Muscle of back (tissue), 10 donors: ENCODE measurements around the gene CACNA2D2. TPM values are rescaled to one million over a fixed set of nuclear protein-coding genes. Genes with fewer than 3 reads are reported as not detected.

Experiments
- polyA plus RNA-seq, 10 donors: library from polyadenylated mRNA; unstranded; fragments of 120-200 nt; gene quantifications; one replicate each; pipeline ENCODE4 v1.2.1, GENCODE V29; 2013; ENCODE audit not compliant: insufficient read length in 10 of 10

The CACNA2D2 gene
- polyA plus RNA-seq, 10 donors: 3.6 to 11.0 (median 5.7) TPM

Other genes starting within 250 kb of the CACNA2D2 start
- 10 to 100 TPM; 25.1 to 59.2 (median 42.0) TPM for gene SEMA3B, start 234.5 kb downstream of the CACNA2D2 start, polyA plus RNA-seq
- 10 to 100 TPM; 13.8 to 39.2 (median 30.1) TPM for gene LSMEM2, start 224.5 kb downstream of the CACNA2D2 start, polyA plus RNA-seq
- gene IFRD2, start 211.2 kb downstream of the CACNA2D2 start, polyA plus RNA-seq: 10 to 100 TPM; 32.0 to 54.6 (median 50.2) TPM
- 1 to 10 TPM; 1.2 to 2.4 (median 1.9) TPM for gene HYAL3, start 204.2 kb downstream of the CACNA2D2 start, polyA plus RNA-seq
- gene NAA80, start 204.2 kb downstream of the CACNA2D2 start, polyA plus RNA-seq: 1 to 10 TPM; 4.8 to 7.2 (median 6.3) TPM
- gene HYAL1, start 200.1 kb downstream of the CACNA2D2 start, polyA plus RNA-seq: 1 to 10 TPM; 1.0 to 3.6 (median 2.0) TPM
- gene HYAL2, start 180.9 kb downstream of the CACNA2D2 start, polyA plus RNA-seq: 10 to 100 TPM; 29.1 to 52.0 (median 36.9) TPM
- 10 to 100 TPM; 14.3 to 20.2 (median 15.9) TPM for gene TUSC2, start 175.4 kb downstream of the CACNA2D2 start, polyA plus RNA-seq
- 10 to 100 TPM; 31.3 to 43.2 (median 34.4) TPM for gene RASSF1, start 162.8 kb downstream of the CACNA2D2 start, polyA plus RNA-seq
- 1 to 10 TPM in 4 of 10 donors, under 1 TPM in 6; 0.60 to 1.7 (median 0.93) TPM for gene ZMYND10, start 157.9 kb downstream of the CACNA2D2 start, polyA plus RNA-seq
- gene NPRL2, start 152.9 kb downstream of the CACNA2D2 start, polyA plus RNA-seq: 10 to 100 TPM; 16.9 to 23.2 (median 18.9) TPM
- 10 to 100 TPM in 1 of 10 donors, 1 to 10 TPM in 9; 5.9 to 10.2 (median 7.0) TPM for gene CYB561D2, start 152.8 kb downstream of the CACNA2D2 start, polyA plus RNA-seq
- gene TMEM115, start 144.1 kb downstream of the CACNA2D2 start, polyA plus RNA-seq: 10 to 100 TPM; 18.5 to 30.8 (median 23.4) TPM
- 10 to 100 TPM; 13.1 to 21.5 (median 16.8) TPM for gene C3orf18, start 64.1 kb upstream of the CACNA2D2 start, polyA plus RNA-seq
- gene HEMK1, start 65.9 kb upstream of the CACNA2D2 start, polyA plus RNA-seq: 10 to 100 TPM; 14.3 to 18.4 (median 16.2) TPM
- 10 to 100 TPM in 8 of 10 donors, 1 to 10 TPM in 2; 8.6 to 14.7 (median 11.6) TPM for gene CISH, start 108.1 kb upstream of the CACNA2D2 start, polyA plus RNA-seq
- 10 to 100 TPM; 23.1 to 30.1 (median 25.4) TPM for gene MAPKAPK3, start 113.5 kb upstream of the CACNA2D2 start, polyA plus RNA-seq
- under 1 TPM; 0.07 to 0.76 (median 0.22) TPM for gene DOCK3, start 171.3 kb upstream of the CACNA2D2 start, polyA plus RNA-seq